PC-9 (cell line): ENCODE results near the gene FBXL17. TPM values are rescaled to one million over a fixed set of nuclear protein-coding genes. Genes with fewer than 3 reads are reported as not detected.

Source experiments
- BruUV-seq: library from RNA; stranded (reverse); fragments of 400-500 nt; replicated peaks from 2 replicates; lab custom pipeline; 2021; lab: Mats Ljungman, UMichigan
- CTCF ChIA-PET: fragments of 300-600 bp; sonication (Branson Sonifier 250); formaldehyde crosslinking; loops from one replicate; lab custom pipeline; 2022; ENCODE audit warnings: antibody characterized with exemption; lab: Charles Lee
- POLR2A ChIA-PET: fragments of 300-600 bp; sonication (Branson Sonifier 250); formaldehyde crosslinking; loops from one replicate; lab custom pipeline; 2022; ENCODE audit warnings: antibody characterized with exemption; ENCODE audit not compliant: unreplicated experiment; lab: Charles Lee
- DNase-seq, 2 experiments: peaks; one replicate each; pipeline versions ENCODE4 v3.0.0 to v3.0.0-alpha.2; 2015 to 2022; ENCODE audit warnings: mixed read lengths in 1 of 2
- H2AFZ ChIP-seq: fragments of 200-600 bp; sonication (generic); 2 replicates; pipeline ENCODE4 v1.8.1; 2017; ENCODE audit warnings: antibody characterized with exemption
- H3F3A ChIP-seq: fragments of 200-600 bp; sonication (generic); 2 replicates; pipeline ENCODE4 v1.8.1; 2017; ENCODE audit warnings: antibody characterized with exemption, mild to moderate bottlenecking, low read depth; ENCODE audit not compliant: insufficient read depth
- H3K27ac ChIP-seq: fragments of 200-600 bp; sonication (generic); 2 replicates; pipeline ENCODE4 v1.6.1; 2016; ENCODE audit warnings: mixed run types
- H3K27me3 ChIP-seq: fragments of 200-600 bp; sonication (generic); 2 replicates; pipeline ENCODE4 v1.6.1; 2016; ENCODE audit warnings: low read depth, mixed run types; ENCODE audit not compliant: insufficient read depth
- H3K36me3 ChIP-seq: fragments of 200-600 bp; sonication (generic); 2 replicates; pipeline ENCODE4 v1.6.1; 2016; ENCODE audit warnings: low read depth, mixed run types
- H3K4me1 ChIP-seq: fragments of 200-600 bp; sonication (generic); replicated peaks from 2 replicates; pipeline ENCODE4 v1.6.1; 2016; ENCODE audit warnings: mixed run types; ENCODE audit not compliant: insufficient read depth
- H3K4me2 ChIP-seq: fragments of 200-600 bp; sonication (generic); 2 replicates; pipeline ENCODE4 v1.6.1; 2017; ENCODE audit warnings: mixed run types
- H3K4me3 ChIP-seq: fragments of 200-600 bp; sonication (generic); 2 replicates; pipeline ENCODE4 v1.6.1; 2016; ENCODE audit warnings: mixed run types
- H3K79me2 ChIP-seq: fragments of 200-600 bp; sonication (generic); 2 replicates; pipeline ENCODE4 v1.6.1; 2017; ENCODE audit warnings: low read depth, mixed run types
- H3K9me2 ChIP-seq: fragments of 200-600 bp; sonication (generic); 2 replicates; pipeline ENCODE4 v1.8.1; 2017; ENCODE audit warnings: mild to moderate bottlenecking; ENCODE audit not compliant: insufficient read depth
- H3K9me3 ChIP-seq: fragments of 200-600 bp; sonication (generic); 2 replicates; pipeline ENCODE4 v1.8.1; 2016; ENCODE audit warnings: low read depth; ENCODE audit not compliant: insufficient read depth
- H4K20me1 ChIP-seq: fragments of 200-600 bp; sonication (generic); 2 replicates; pipeline ENCODE4 v1.8.1; 2017; ENCODE audit not compliant: insufficient read depth
- EZH2 ChIP-seq: fragments of 200-600 bp; sonication (generic); IDR thresholded peaks from 2 replicates; pipeline ENCODE4 v1.8.0; 2017; ENCODE audit warnings: antibody characterized with exemption, low read depth
- intact Hi-C: fragments of 100-400 bp; cut with micrococcal nuclease; formaldehyde crosslinking; loops from one replicate; pipeline ENCODE4 v1.10.0; 2022; ENCODE audit not compliant: unreplicated experiment
- total RNA-seq: library from RNA; stranded (reverse); gene quantifications from 2 replicates; pipeline ENCODE4 v1.2.3, GENCODE V29; 2021
- TF ChIP-seq, protein P1 (sequence below): fragments of 200-600 bp; sonication (generic); conservative IDR thresholded peaks from 2 replicates; pipeline ENCODE4 v1.6.1; 2017; ENCODE audit warnings: mixed run types, antibody characterized with exemption, mild to moderate bottlenecking, moderate library complexity

FBXL17 gene
- total RNA-seq, 1 experiment from 2014 or later = 19.5 TPM

DNA sequence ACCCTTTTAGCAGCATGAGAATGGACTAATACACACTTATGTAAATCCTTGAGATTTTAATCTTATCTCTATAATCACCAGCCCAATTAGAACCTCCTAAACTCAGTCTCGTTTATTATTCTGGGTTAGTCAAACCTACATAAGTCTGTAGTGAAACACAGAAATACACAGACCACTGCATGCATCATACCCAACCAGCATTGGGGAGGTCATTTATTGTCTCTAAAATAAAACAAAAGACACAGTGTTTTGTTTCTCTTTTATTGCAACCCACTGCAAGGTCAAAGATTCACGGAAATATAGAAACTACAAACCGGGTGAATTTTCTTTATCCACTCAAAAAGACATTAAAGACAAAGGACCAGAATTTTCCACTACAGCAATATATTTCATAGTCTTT lies 523.1 kb downstream of the FBXL17 start:
- Histone ChIP-seq H3K9me3 (no peaks in the 10 kb centered on the region), H3K4me3 (no peak overlapping the region), H3K36me3 (no peaks in the 10 kb centered on the region), H3K4me1 (no peaks in the 10 kb centered on the region), H3F3A (no peaks in the 10 kb centered on the region), H3K27ac (no peak overlapping the region), H3K4me2 (no peak overlapping the region), H2AFZ (no peak overlapping the region), H3K9me2 (no peaks in the 10 kb centered on the region), H3K79me2 (no peaks in the 10 kb centered on the region), H3K27me3 (no peaks in the 10 kb centered on the region), H4K20me1 (no peaks in the 10 kb centered on the region)
- CTCF ChIA-PET = no interaction called here
- POLR2A ChIA-PET = no interaction called here
- TF ChIP-seq, protein P1, sequence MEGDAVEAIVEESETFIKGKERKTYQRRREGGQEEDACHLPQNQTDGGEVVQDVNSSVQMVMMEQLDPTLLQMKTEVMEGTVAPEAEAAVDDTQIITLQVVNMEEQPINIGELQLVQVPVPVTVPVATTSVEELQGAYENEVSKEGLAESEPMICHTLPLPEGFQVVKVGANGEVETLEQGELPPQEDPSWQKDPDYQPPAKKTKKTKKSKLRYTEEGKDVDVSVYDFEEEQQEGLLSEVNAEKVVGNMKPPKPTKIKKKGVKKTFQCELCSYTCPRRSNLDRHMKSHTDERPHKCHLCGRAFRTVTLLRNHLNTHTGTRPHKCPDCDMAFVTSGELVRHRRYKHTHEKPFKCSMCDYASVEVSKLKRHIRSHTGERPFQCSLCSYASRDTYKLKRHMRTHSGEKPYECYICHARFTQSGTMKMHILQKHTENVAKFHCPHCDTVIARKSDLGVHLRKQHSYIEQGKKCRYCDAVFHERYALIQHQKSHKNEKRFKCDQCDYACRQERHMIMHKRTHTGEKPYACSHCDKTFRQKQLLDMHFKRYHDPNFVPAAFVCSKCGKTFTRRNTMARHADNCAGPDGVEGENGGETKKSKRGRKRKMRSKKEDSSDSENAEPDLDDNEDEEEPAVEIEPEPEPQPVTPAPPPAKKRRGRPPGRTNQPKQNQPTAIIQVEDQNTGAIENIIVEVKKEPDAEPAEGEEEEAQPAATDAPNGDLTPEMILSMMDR = no peak
- TF ChIP-seq EZH2 = no peak
- no TSS peak for BruUV-seq
- intact Hi-C loops = no loop called here
- DNase-seq = no peak

- ChIA-PET CTCF (no interaction called here), POLR2A (no interaction called here)
- Histone ChIP-seq H3K27me3 (no peaks in the 10 kb centered on the region), H3K4me1 (no peaks in the 10 kb centered on the region), H3K79me2 (no peaks in the 10 kb centered on the region), H3K36me3 (no peaks in the 10 kb centered on the region), H3K27ac (no peak overlapping the region), H4K20me1 (no peaks in the 10 kb centered on the region), H2AFZ (no peak overlapping the region), H3F3A (no peaks in the 10 kb centered on the region), H3K4me3 (no peak overlapping the region), H3K9me3 (no peaks in the 10 kb centered on the region), H3K9me2 (no peaks in the 10 kb centered on the region), H3K4me2 (no peak overlapping the region)
- intact Hi-C loops = no loop called here
- BruUV-seq = no TSS peak
- DNase-seq = no peak
- TF ChIP-seq EZH2 = no peak
- TF ChIP-seq, protein P1 = no peak
Observed at GRCh38 chr5:107858324-107858723, 523.6 kb downstream of the FBXL17 start.

DNA sequence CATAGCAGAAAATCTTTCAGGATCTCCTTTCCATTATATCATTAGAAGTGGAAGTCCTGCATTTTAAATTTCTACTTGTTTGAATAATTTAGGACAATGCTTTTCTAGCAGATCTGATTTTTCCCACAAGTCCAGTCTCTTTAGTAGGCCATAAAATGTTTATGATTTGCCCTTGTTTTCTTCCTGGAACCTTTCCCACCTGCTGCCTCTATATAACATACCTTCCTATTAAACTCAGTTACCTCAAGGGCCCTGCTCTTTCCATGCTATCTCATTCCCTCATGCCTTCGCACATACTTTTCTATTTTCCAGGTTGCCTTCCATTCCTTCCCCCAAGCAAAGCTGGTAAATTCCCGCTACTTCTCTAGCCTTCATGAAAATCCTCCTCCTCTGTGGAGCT lies 524.1 kb downstream of the FBXL17 start:
- Histone ChIP-seq H3K27me3 (no peaks in the 10 kb centered on the region), H3K79me2 (no peaks in the 10 kb centered on the region), H3K4me3 (no peak overlapping the region), H3K27ac (no peak overlapping the region), H3K9me3 (no peaks in the 10 kb centered on the region), H3K4me2 (no peak overlapping the region), H4K20me1 (no peaks in the 10 kb centered on the region), H3K4me1 (no peaks in the 10 kb centered on the region), H3F3A (no peaks in the 10 kb centered on the region), H3K36me3 (no peaks in the 10 kb centered on the region), H3K9me2 (no peaks in the 10 kb centered on the region), H2AFZ (no peak overlapping the region)
- TF ChIP-seq, protein P1 = no peak
- DNase-seq = no peak
- intact Hi-C loops = no loop called here
- POLR2A ChIA-PET = no interaction called here
- CTCF ChIA-PET = no interaction called here
- no TSS peak for BruUV-seq
